ENCODE results near the gene GSN. TPM values are rescaled to one million over a fixed set of nuclear protein-coding genes. Genes with fewer than 3 reads are reported as not detected.

The GSN gene
- polyA plus RNA-seq, 3 donors, result 67.4 to 187 (median 95.8) TPM

- Histone ChIP-seq H3K36me3 (replicated peaks in 1 of 2; ENCODE audit: control insufficient read depth in 1 of 2, insufficient read depth in 2 of 2, low read length in 2 of 2) (no peaks in the 10 kb centered on the region), H4K20me1 (ENCODE audit: insufficient read depth, low read length) (no peaks in the 10 kb centered on the region), H3K4me2 (replicated peaks; ENCODE audit: extremely low read depth, low read length, poor library complexity, severe bottlenecking) (peak overlapping the region; percentile 85), H2AFZ (ENCODE audit: insufficient read depth, low read depth, low read length, poor library complexity, severe bottlenecking) (peak overlapping the region; percentile 76), H3K27me3 (ENCODE audit: control insufficient read depth in 2 of 2, insufficient read depth in 2 of 2, low read length in 2 of 2) (no peaks in the 10 kb centered on the region), H3K9ac (ENCODE audit: insufficient read depth, low read length, poor library complexity, severe bottlenecking) (peak overlapping the region; percentile 66), H3K9me3 (replicated peaks in 1 of 2; ENCODE audit: control insufficient read depth in 1 of 2, insufficient read depth in 1 of 2, low read length in 2 of 2) (no peaks in the 10 kb centered on the region), H3K27ac (ENCODE audit: low read depth in 1 of 2, low read length in 2 of 2) (peak overlapping the region in 1 of 2 donors; percentile 54), H3K4me1 (ENCODE audit: control insufficient read depth in 1 of 2, insufficient read depth in 2 of 2, low read length in 2 of 2) (peaks cover 66 to 71% of the 10 kb centered on the region in 2 donors), H3K79me2 (ENCODE audit: insufficient read depth, low read length) (peaks cover 55% of the 10 kb centered on the region), H3K4me3 (replicated peaks in 1 of 3; ENCODE audit: low read depth in 2 of 3, low read length in 3 of 3) (peak overlapping the region; percentile 65 to 83 (median 81))
- intact Hi-C loops (cut with micrococcal nuclease), result loop anchor here (2.0 to 10.0 kb wide), 5 partner anchors 15 to 57 kb away; no protein-coding TSS in a partner anchor
- peak overlapping the region; percentile 85 to 95 for H3K4me3 Mint-ChIP-seq
- peak overlapping the region in 6 of 7 donors; percentile 71 to 90 (median 86) for H3K27ac Mint-ChIP-seq
- no peak for TF ChIP-seq CTCF (IDR thresholded peaks at IDR 0.05)
- peaks cover 70% of the 10 kb centered on the region for H3K4me1 Mint-ChIP-seq
- H3K9me3 Mint-ChIP-seq, result peaks cover 0 to 2% (median 0%) of the 10 kb centered on the region in 7 donors
- DNase-seq, result no peak
- WGBS (ENCODE audit: insufficient coverage), result 45% methylated on average over 2 of the region's 5 CpGs
- no peaks in the 10 kb centered on the region for H3K27me3 Mint-ChIP-seq (ENCODE audit: low read depth in 3 of 3)
- peaks cover 7 to 8% of the 10 kb centered on the region in 2 donors for H3K36me3 Mint-ChIP-seq
Measured at GRCh38 chr9:121269642-121270254, 1.8 kb downstream of the GSN start.

- Histone ChIP-seq H2AFZ (ENCODE audit: insufficient read depth, low read depth, low read length, poor library complexity, severe bottlenecking) (peak overlapping the region; percentile 56), H3K4me1 (ENCODE audit: control insufficient read depth in 1 of 2, insufficient read depth in 2 of 2, low read length in 2 of 2) (peaks cover 60 to 65% of the 10 kb centered on the region in 2 donors), H4K20me1 (ENCODE audit: insufficient read depth, low read length) (no peaks in the 10 kb centered on the region), H3K9ac (ENCODE audit: insufficient read depth, low read length, poor library complexity, severe bottlenecking) (peak overlapping the region; percentile 23), H3K27ac (ENCODE audit: low read depth in 1 of 2, low read length in 2 of 2) (peak overlapping the region; percentile 81 to 82), H3K79me2 (ENCODE audit: insufficient read depth, low read length) (peaks cover 73% of the 10 kb centered on the region), H3K36me3 (replicated peaks in 1 of 2; ENCODE audit: control insufficient read depth in 1 of 2, insufficient read depth in 2 of 2, low read length in 2 of 2) (no peaks in the 10 kb centered on the region), H3K4me2 (replicated peaks; ENCODE audit: extremely low read depth, low read length, poor library complexity, severe bottlenecking) (peak overlapping the region; percentile 71), H3K9me3 (replicated peaks in 1 of 2; ENCODE audit: control insufficient read depth in 1 of 2, insufficient read depth in 1 of 2, low read length in 2 of 2) (no peaks in the 10 kb centered on the region), H3K27me3 (ENCODE audit: control insufficient read depth in 2 of 2, insufficient read depth in 2 of 2, low read length in 2 of 2) (no peaks in the 10 kb centered on the region), H3K4me3 (replicated peaks in 1 of 3; ENCODE audit: low read depth in 2 of 3, low read length in 3 of 3) (peak overlapping the region in 1 of 3 experiments; percentile 54)
- intact Hi-C loops (cut with micrococcal nuclease), result loop anchor here (5.0 kb wide), 2 partner anchors 34 to 59 kb away; no protein-coding TSS in a partner anchor
- H3K36me3 Mint-ChIP-seq, result peaks cover 6 to 8% of the 10 kb centered on the region in 2 donors
- H3K9me3 Mint-ChIP-seq, result no peaks in the 10 kb centered on the region
- peak overlapping the region; percentile 66 to 78 for H3K4me3 Mint-ChIP-seq
- peak; percentile 78 to 81 (median 81) for DNase-seq
- no peak for TF ChIP-seq CTCF (IDR thresholded peaks at IDR 0.05)
- H3K27ac Mint-ChIP-seq, result peak overlapping the region; percentile 79 to 94 (median 89)
- peaks cover 67% of the 10 kb centered on the region for H3K4me1 Mint-ChIP-seq
- 0% methylated on average over 1 of the region's 13 CpGs for WGBS (ENCODE audit: insufficient coverage)
- H3K27me3 Mint-ChIP-seq (ENCODE audit: low read depth in 3 of 3), result no peaks in the 10 kb centered on the region
Measured at GRCh38 chr9:121271368-121272341, 3.7 kb downstream of the GSN start.

Data from CD14-positive monocyte (primary cell).